Activated CD8-positive, alpha-beta memory T cell treated with anti-CD3 and anti-CD28 coated beads, Interleukin-2, amount 10 ng/mL, durations not matched to agents 7 days and 5 days (primary cell): ENCODE results near the gene TBPL1. TPM values are rescaled to one million over a fixed set of nuclear protein-coding genes. Genes with fewer than 3 reads are reported as not detected.

Source experiments
- ATAC-seq: fragments of 150-1000 bp; cut with Tn5 transposase; one replicate; pipeline ENCODE4 v1.10.0; 2021; ENCODE audit warnings: moderate library complexity
- CTCF ChIA-PET: fragments of 350-600 bp; sonication (Branson Sonifier 250); formaldehyde crosslinking; loops from one replicate; lab custom pipeline; 2021; ENCODE audit warnings: antibody characterized with exemption; lab: Charles Lee
- DNase-seq: peaks from one replicate; pipeline ENCODE4 v3.0.0-alpha.2; 2020
- H3K27ac Mint-ChIP-seq: one replicate; pipeline ENCODE4 v1.8.0; 2021; ENCODE audit warnings: mild to moderate bottlenecking, mixed read lengths
- H3K27me3 Mint-ChIP-seq: one replicate; pipeline ENCODE4 v1.8.0; 2021; ENCODE audit warnings: mixed read lengths
- H3K36me3 Mint-ChIP-seq: one replicate; pipeline ENCODE4 v1.8.0; 2021; ENCODE audit warnings: mild to moderate bottlenecking, mixed read lengths
- H3K4me1 Mint-ChIP-seq: one replicate; pipeline ENCODE4 v1.8.0; 2021; ENCODE audit warnings: mixed read lengths
- H3K4me3 Mint-ChIP-seq: one replicate; pipeline ENCODE4 v1.8.0; 2021; ENCODE audit warnings: mild to moderate bottlenecking, moderate library complexity, mixed read lengths
- H3K9me3 Mint-ChIP-seq: one replicate; pipeline ENCODE4 v1.8.0; 2022; ENCODE audit warnings: low read depth, mixed read lengths
- total RNA-seq, 2 experiments: library from RNA; stranded (reverse); gene quantifications; one replicate each; pipeline ENCODE4 v1.2.3, GENCODE V29; 2021

Gene TBPL1
- total RNA-seq, 2 experiments from 2014 or later = 30.7 to 33.9 TPM

- ATAC-seq = no peak
- H3K9me3 Mint-ChIP-seq = peaks cover 2% of the 10 kb centered on the region
These were observed 14.5 kb upstream of the TBPL1 start for GRCh38 chr6:133938533-133938932.

DNA sequence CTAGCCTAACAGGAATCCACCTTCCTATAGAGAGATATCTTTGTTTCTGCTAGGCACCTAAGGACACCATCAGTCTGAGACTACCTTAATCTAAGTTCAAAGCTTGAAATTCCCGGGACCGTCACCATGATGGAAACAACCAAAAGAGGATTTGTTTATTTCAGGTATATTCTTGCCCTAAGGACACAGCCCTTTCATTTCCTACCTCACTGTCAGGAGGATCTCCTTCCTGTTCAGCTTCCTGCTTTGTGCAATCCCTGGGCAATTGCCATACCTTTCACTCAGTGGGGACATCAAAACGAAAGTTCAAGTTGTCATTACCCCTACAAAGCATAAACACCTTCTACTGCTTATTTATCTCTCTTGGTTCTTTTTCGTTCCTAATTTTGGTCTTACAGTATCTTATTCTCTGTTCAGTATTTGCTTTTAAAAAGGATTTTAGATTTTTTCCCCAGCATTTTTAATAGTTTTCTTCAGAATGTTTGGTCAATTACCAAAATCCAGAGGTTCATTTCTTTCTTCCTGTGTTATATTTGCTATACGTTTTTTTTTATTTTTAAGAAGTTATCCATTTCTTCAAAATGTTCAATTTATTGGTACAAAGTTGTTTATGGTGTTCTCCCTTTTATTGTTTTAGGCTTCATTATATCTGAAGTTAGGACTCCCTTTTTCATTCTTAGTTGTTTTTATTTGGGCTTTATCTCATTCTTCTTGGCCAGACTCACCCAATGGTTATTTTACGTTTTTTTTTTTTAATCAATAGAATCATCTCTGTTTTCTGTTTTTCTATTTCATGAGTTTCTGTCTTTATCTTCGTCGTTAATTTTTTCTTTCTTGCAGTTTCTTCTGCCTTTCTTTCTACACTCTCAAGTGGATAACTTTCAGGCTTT, 13.0 kb upstream of the TBPL1 start:
- CTCF ChIA-PET = interaction anchor here (2.7 kb wide), 1 partner anchor 157 kb away, joined by 9 read pairs; no protein-coding TSS in a partner anchor
- Mint-ChIP-seq H3K4me3 (no peak overlapping the region), H3K4me1 (peaks cover 7% of the 10 kb centered on the region), H3K36me3 (no peaks in the 10 kb centered on the region), H3K27ac (no peak overlapping the region), H3K9me3 (no peaks in the 10 kb centered on the region), H3K27me3 (peaks cover 23% of the 10 kb centered on the region)
- ATAC-seq = no peak
- DNase-seq = no peak

More at GRCh38 chr6:133938533-133938932, 14.5 kb upstream of the TBPL1 start:
- Mint-ChIP-seq H3K27ac (no peak overlapping the region), H3K27me3 (peaks cover 36% of the 10 kb centered on the region), H3K36me3 (no peaks in the 10 kb centered on the region), H3K4me1 (peaks cover 7% of the 10 kb centered on the region), H3K4me3 (no peak overlapping the region)
- no peak for DNase-seq
- CTCF ChIA-PET = interaction anchor here (0.8 to 2.2 kb wide), 4 partner anchors 14 to 36 kb away, joined by 3 to 8 read pairs (median 4); no protein-coding TSS in a partner anchor

- Mint-ChIP-seq H3K36me3 (no peaks in the 10 kb centered on the region), H3K9me3 (no peaks in the 10 kb centered on the region), H3K27me3 (peaks cover 18% of the 10 kb centered on the region), H3K27ac (no peak overlapping the region), H3K4me1 (peaks cover 2% of the 10 kb centered on the region), H3K4me3 (no peak overlapping the region)
- ATAC-seq (no peak), DNase-seq (no peak)
- CTCF ChIA-PET = interaction anchor here (2.3 to 2.4 kb wide), 3 partner anchors 21 to 152 kb away, joined by 9 to 16 read pairs (median 13); no protein-coding TSS in a partner anchor
These were observed 7.9 kb upstream of the TBPL1 start for GRCh38 chr6:133945158-133945557.

- ATAC-seq (no peak), DNase-seq (no peak)
- Mint-ChIP-seq H3K27ac (no peak overlapping the region), H3K27me3 (peaks cover 8% of the 10 kb centered on the region), H3K36me3 (no peaks in the 10 kb centered on the region), H3K4me1 (peaks cover 6% of the 10 kb centered on the region), H3K9me3 (no peaks in the 10 kb centered on the region), H3K4me3 (no peak overlapping the region)
- CTCF ChIA-PET = interaction anchor here (1.0 kb wide), 1 partner anchor 116 kb away, joined by 4 read pairs; no protein-coding TSS in a partner anchor
These were observed 5.6 kb upstream of the TBPL1 start for GRCh38 chr6:133947302-133947900.

DNA sequence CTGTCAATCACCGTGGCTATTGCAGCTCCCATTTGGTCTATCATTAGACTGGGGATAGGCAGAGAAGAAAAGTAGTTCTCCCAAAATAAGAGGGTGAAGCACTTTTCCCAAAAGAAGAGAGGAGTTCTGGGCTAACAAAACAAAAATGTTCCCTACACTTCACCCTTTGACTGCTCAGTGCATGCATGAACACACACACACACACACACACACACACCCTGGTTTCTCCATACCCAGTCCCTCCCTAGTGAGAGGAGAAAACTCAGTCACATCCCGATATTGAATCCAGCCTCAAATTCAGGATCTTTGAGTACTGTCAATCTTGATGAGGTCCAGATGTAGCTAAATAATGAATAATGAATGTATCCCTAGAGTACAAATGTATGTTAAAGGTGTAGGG, 4.6 kb upstream of the TBPL1 start:
- no peak overlapping the region for H3K4me3 Mint-ChIP-seq
- no peak overlapping the region for H3K27ac Mint-ChIP-seq
- H3K36me3 Mint-ChIP-seq = no peaks in the 10 kb centered on the region
- peaks cover 8% of the 10 kb centered on the region for H3K27me3 Mint-ChIP-seq
- H3K4me1 Mint-ChIP-seq = peaks cover 6% of the 10 kb centered on the region
- ATAC-seq = no peak
- no peaks in the 10 kb centered on the region for H3K9me3 Mint-ChIP-seq
- CTCF ChIA-PET = interaction anchor here (0.8 to 2.1 kb wide), 3 partner anchors 22 to 25 kb away, joined by 3 to 7 read pairs (median 3); no protein-coding TSS in a partner anchor
- no peak for DNase-seq

GRCh38 chr6:133951227-133951626, 1.8 kb upstream of the TBPL1 start:
- peak overlapping the region; percentile 55 for H3K27ac Mint-ChIP-seq
- DNase-seq (no peak), ATAC-seq (no peak)
- no peaks in the 10 kb centered on the region for H3K9me3 Mint-ChIP-seq
- H3K27me3 Mint-ChIP-seq = peaks cover 2% of the 10 kb centered on the region
- peak overlapping the region; percentile 97 for H3K4me3 Mint-ChIP-seq
- H3K4me1 Mint-ChIP-seq = peaks cover 23% of the 10 kb centered on the region
- CTCF ChIA-PET = interaction anchor here (0.7 to 1.0 kb wide), 2 partner anchors 112 to 146 kb away, joined by 3 read pairs; no protein-coding TSS in a partner anchor
- H3K36me3 Mint-ChIP-seq = peaks cover 3% of the 10 kb centered on the region

DNA sequence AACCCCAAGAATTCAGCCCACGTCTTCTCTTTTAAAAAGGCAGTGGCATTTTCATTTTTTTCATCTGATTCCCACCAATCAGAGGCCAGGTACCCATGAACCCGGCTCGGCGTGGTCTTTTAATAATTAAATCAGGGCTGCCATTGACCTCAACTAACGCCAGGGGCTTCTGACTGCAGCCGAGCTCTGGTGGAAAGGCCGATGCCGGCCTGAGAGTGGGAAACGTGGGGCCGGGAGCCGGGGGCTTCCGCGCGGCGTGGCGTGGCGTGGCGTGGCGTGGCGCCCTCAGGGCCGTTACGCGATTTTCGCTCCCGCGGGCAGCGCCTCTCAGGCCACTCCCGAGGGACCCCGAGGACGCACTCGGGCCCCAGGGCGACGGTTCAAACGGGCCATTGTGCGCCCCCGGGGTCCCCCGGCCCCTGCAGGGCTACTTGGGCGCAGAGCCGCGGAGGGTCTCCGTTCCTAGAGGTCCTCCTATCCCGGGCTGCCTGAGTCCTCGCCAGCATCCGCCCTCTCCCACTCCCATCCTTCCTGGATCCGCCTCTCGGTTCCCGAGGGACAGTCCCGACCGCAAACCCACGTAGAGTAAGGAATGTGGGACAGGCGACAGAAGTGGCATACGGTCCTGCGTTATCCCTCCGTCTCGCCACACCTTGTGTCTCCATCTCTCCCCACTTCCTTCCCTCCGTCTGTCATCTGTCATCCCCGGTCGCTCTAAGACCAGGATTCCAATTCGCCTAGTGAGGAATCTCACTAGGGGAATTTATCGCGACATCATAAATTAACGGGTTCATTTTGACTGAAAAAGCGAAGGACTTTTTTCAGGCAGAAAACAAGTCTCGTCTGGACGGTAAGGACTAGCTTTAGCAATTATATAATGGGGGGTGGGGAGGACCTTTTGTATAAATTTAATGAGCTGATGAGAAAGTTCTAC, 876 bp upstream of the TBPL1 start:
- Mint-ChIP-seq H3K4me1 (peaks cover 32% of the 10 kb centered on the region), H3K9me3 (no peaks in the 10 kb centered on the region), H3K36me3 (peaks cover 3% of the 10 kb centered on the region), H3K27me3 (peaks cover 2% of the 10 kb centered on the region), H3K4me3 (peak overlapping the region; percentile 97), H3K27ac (peak overlapping the region; percentile 88)
- CTCF ChIA-PET = interaction anchor here (1.0 to 3.4 kb wide), 4 partner anchors 10 to 111 kb away, joined by 3 to 18 read pairs (median 10); no protein-coding TSS in a partner anchor
- DNase-seq (peak; percentile 65), ATAC-seq (peak; percentile 28)

GRCh38 chr6:133953634-133954415, 801 bp downstream of the TBPL1 start:
- H3K4me1 Mint-ChIP-seq = peaks cover 41% of the 10 kb centered on the region
- CTCF ChIA-PET = interaction anchor here (1.1 to 3.4 kb wide), 6 partner anchors 9 to 143 kb away, joined by 4 to 18 read pairs (median 7); no protein-coding TSS in a partner anchor
- peaks cover 3% of the 10 kb centered on the region for H3K36me3 Mint-ChIP-seq
- DNase-seq = no peak
- no peak for ATAC-seq
- peak overlapping the region; percentile 97 for H3K4me3 Mint-ChIP-seq
- no peaks in the 10 kb centered on the region for H3K9me3 Mint-ChIP-seq
- H3K27ac Mint-ChIP-seq = peak overlapping the region; percentile 88
- H3K27me3 Mint-ChIP-seq = peaks cover 2% of the 10 kb centered on the region

DNA sequence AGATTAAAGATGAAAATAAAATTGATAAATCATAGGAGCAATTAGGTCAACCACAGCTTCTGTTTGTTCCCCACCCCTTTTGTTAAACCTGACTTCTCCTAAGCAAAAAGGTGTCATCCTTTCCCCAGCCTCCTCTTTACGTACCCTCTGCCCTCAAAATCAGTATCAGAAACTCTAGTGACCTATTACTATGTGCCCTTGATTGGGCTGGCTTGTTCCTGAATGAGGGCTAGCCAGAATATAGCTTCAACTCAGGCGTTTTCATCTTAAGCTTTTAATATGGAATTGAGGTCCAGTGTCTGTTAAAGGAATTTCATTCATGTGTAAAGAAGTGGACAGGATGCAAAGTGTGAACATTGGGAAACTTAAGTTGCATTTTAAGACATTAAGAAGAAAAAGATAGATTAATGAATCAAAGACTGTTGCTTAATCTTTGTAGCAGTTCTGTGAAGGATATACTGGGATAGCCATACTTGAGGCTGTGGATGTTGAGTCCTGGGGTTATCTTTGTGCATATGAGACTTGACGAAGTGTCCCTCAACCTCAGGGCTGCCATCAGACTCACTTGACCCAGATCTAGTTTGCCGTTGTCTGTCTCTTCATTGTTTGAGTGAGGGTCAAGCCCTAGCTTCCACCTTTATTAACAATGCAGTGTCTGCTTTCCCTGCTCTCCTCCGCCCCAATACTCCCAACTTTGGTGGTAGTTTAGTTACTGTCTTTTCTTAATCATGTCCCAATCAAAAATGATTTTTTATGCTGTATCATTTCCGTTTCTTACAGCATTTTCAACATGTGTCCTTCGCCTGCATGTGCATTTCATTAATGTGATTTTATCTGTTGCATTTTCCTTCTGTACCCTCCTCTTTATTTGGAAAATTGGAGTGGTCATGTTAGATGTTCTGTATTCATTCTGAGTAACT, 1.9 kb downstream of the TBPL1 start:
- DNase-seq = no peak
- Mint-ChIP-seq H3K36me3 (peaks cover 3% of the 10 kb centered on the region), H3K27ac (no peak overlapping the region), H3K4me1 (peaks cover 52% of the 10 kb centered on the region), H3K9me3 (no peaks in the 10 kb centered on the region), H3K27me3 (peaks cover 2% of the 10 kb centered on the region), H3K4me3 (peak overlapping the region; percentile 97)
- CTCF ChIA-PET = interaction anchor here (1.0 to 3.4 kb wide), 7 partner anchors 12 to 142 kb away, joined by 3 to 18 read pairs (median 4); no protein-coding TSS in a partner anchor
- ATAC-seq = no peak

GRCh38 chr6:133955582-133956415, 2.8 kb downstream of the TBPL1 start:
- CTCF ChIA-PET = interaction anchor here (0.7 to 2.0 kb wide), 3 partner anchors 11 to 156 kb away, joined by 3 to 4 read pairs (median 4); no protein-coding TSS in a partner anchor
- H3K9me3 Mint-ChIP-seq = no peaks in the 10 kb centered on the region
- peak overlapping the region; percentile 36 for H3K4me3 Mint-ChIP-seq
- peaks cover 55% of the 10 kb centered on the region for H3K4me1 Mint-ChIP-seq
- H3K36me3 Mint-ChIP-seq = peaks cover 5% of the 10 kb centered on the region
- DNase-seq (no peak), ATAC-seq (no peak)
- peaks cover 2% of the 10 kb centered on the region for H3K27me3 Mint-ChIP-seq
- no peak overlapping the region for H3K27ac Mint-ChIP-seq
